ENCODE measurements around the gene EBF3. TPM values are rescaled to one million over a fixed set of nuclear protein-coding genes. Genes with fewer than 3 reads are reported as not detected.

Gene EBF3
- total RNA-seq, 2 donors from 2014 or later = 0.12 to 0.80 TPM

GRCh38 chr10:129941199-129942018, 22.7 kb downstream of the EBF3 start:
- no peaks in the 10 kb centered on the region for H3K9me3 ChIP-seq
- no peaks in the 10 kb centered on the region for H3K36me3 ChIP-seq
- TF ChIP-seq CTCF (IDR thresholded peaks at IDR 0.05) = no peak
- intact Hi-C loops (cut with DNase I) = no loop called here
- no peak overlapping the region for H3K4me3 ChIP-seq
- peaks cover 4% of the 10 kb centered on the region for H3K27me3 ChIP-seq
- no peaks in the 10 kb centered on the region for H3K4me1 ChIP-seq
- H3K9ac ChIP-seq (ENCODE audit: low read depth in 2 of 2, low read length in 2 of 2) = no peak overlapping the region
- H3K27ac ChIP-seq = no peak overlapping the region
- DNase-seq = no peak

DNA sequence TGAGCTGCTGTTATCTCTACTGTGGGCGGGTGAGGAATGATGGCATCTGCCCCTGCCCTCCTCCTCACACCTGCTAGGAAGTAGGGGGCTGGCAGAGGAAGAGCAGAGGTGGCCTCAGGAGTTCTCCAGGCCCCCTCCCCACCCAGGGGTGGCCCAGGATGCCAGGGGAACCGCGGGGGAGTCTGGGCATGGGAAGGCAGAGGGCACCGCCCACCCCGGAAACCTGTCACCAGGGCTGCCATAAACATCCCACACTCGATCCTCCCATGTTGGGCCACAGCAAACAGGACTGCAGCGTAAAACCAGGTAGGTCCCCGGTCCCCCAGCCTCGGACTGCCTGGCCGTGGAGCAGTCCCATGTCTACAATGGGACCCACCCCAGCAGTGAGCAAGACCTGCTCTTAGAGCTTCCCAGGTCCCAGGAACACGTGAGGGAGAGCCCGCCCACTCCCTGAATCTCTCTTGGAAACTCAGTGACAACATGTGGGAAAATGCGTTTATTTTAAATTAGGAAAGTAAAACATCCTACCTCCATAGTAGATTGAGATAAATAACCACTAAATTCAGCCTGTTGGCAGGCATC, 23.4 kb downstream of the EBF3 start:
- Histone ChIP-seq H3K9me3 (no peaks in the 10 kb centered on the region), H3K36me3 (no peaks in the 10 kb centered on the region), H3K9ac (ENCODE audit: low read depth in 2 of 2, low read length in 2 of 2) (no peak overlapping the region), H3K4me3 (no peak overlapping the region), H3K27me3 (peaks cover 4% of the 10 kb centered on the region), H3K27ac (no peak overlapping the region), H3K4me1 (no peaks in the 10 kb centered on the region)
- intact Hi-C loops (cut with DNase I) = no loop called here
- no peak for TF ChIP-seq CTCF (IDR thresholded peaks at IDR 0.05)
- DNase-seq = no peak

DNA sequence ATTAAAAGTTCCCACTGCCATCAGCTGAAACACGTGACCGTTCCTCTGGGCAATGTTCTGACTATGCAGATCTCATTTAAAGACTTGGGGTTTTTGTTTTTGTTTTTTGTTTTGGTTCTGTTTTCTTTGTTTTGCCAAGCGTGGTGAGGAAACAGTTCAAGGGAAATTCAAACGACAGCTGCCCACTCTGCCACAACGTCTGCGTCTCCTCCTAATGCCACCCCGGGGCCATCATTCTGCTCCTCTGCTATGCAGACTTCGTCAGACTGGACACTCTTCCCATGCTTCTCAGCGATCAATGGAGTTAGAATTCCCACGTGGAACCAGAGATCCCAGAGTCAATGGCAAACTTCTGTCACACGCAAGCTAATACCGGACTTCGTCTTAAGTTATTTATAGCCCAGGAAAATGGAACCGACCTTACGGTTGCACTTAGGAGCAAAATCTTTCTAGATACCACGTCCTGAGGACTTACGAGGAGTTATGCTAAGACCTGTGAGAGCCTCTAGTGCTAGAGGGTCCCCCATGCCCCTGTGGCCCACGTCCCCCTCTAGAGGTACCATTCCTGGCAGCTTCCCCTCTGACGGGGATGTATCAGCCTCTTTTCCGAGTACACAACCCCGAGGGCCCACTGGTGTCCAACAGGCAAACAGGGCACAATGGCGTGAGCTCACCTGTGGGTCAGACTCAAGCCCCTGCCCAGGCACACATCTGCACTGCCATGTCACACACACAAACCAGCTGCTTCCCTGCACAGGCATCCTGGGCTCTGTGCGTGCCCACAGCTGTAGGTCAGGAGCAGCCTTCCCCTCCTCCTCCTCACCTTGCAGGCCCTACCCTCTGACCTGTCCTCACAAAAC, 24.4 kb downstream of the EBF3 start:
- no peak for TF ChIP-seq CTCF (IDR thresholded peaks at IDR 0.05)
- Histone ChIP-seq H3K36me3 (no peaks in the 10 kb centered on the region), H3K9ac (ENCODE audit: low read depth in 2 of 2, low read length in 2 of 2) (no peak overlapping the region), H3K4me1 (no peaks in the 10 kb centered on the region), H3K4me3 (no peak overlapping the region), H3K9me3 (no peaks in the 10 kb centered on the region), H3K27me3 (peaks cover 4% of the 10 kb centered on the region), H3K27ac (no peak overlapping the region)
- intact Hi-C loops (cut with DNase I) = no loop called here
- no peak for DNase-seq

DNA sequence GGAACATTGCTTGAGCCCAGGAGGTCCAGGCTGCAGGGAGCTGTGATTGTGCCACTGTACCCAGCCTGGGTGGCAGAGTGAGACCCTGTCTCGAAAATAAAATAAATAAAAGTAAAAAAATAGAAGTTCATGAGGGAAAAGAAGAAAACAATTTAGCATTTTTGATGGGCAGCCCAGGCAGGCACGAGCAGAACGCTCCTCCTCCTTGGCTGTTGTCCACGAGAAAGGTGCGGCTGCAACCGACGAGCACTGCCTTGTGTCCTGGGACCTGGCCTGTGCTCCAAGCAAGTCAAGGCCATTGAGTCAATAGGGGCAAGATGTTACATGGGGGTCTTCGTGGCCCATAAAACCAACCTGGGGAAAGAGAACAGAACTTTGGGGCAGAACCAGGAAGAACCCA, 25.6 kb downstream of the EBF3 start:
- Histone ChIP-seq H3K4me3 (no peak overlapping the region), H3K27me3 (peaks cover 4% of the 10 kb centered on the region), H3K4me1 (no peaks in the 10 kb centered on the region), H3K9me3 (no peaks in the 10 kb centered on the region), H3K36me3 (no peaks in the 10 kb centered on the region), H3K9ac (ENCODE audit: low read depth in 2 of 2, low read length in 2 of 2) (no peak overlapping the region), H3K27ac (no peak overlapping the region)
- TF ChIP-seq CTCF (IDR thresholded peaks at IDR 0.05) = no peak
- DNase-seq = no peak
- intact Hi-C loops (cut with DNase I) = no loop called here

DNA sequence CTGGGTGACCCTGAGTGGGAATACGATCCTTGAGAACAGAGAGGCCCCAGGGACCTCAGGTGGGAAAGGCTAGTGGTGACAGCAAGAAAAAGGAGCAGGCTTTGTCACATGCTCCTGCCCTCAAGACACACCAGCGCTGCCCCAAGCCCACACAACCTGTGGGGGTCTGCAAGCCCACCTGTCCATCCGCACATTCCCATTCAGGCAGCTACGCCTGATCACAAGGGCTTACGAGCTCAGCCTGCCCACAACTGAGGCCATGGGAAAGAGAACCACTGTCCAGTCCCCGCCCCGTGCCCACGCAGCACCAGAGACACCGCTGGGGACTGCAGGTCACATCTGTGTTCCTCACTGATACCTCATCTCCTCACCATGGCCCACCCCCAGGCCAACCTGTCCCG, 26.7 kb downstream of the EBF3 start:
- Histone ChIP-seq H3K27me3 (peaks cover 4% of the 10 kb centered on the region), H3K36me3 (no peaks in the 10 kb centered on the region), H3K4me1 (no peaks in the 10 kb centered on the region), H3K9me3 (no peaks in the 10 kb centered on the region), H3K4me3 (no peak overlapping the region), H3K9ac (ENCODE audit: low read depth in 2 of 2, low read length in 2 of 2) (no peak overlapping the region), H3K27ac (no peak overlapping the region)
- DNase-seq = no peak
- TF ChIP-seq CTCF (IDR thresholded peaks at IDR 0.05) = no peak
- intact Hi-C loops (cut with DNase I) = no loop called here

Measured in colonic mucosa (tissue), 4 donors.